ENCODE data around the gene COTL1. TPM values are rescaled to one million over a fixed set of nuclear protein-coding genes. Genes with fewer than 3 reads are reported as not detected.

Gene COTL1
- total and polyA plus RNA-seq, 4 donors, result 12.0 to 59.5 (median 23.0) TPM

- Histone ChIP-seq H3K27ac (ENCODE audit: low read depth in 1 of 2, low read length in 2 of 2) (no peak overlapping the region), H3K4me3 (ENCODE audit: low read depth in 1 of 3, low read length in 3 of 3) (no peak overlapping the region), H3K36me3 (ENCODE audit: control insufficient read depth in 4 of 4, insufficient read depth in 3 of 4, low read depth in 1 of 4, low read length in 3 of 4) (no peaks in the 10 kb centered on the region), H3K4me1 (ENCODE audit: control insufficient read depth in 4 of 4, insufficient read depth in 4 of 4, low read length in 3 of 4) (peaks cover 0 to 16% (median 5%) of the 10 kb centered on the region in 4 donors), H3K27me3 (ENCODE audit: control insufficient read depth in 4 of 4, insufficient read depth in 4 of 4, low read length in 3 of 4) (no peaks in the 10 kb centered on the region), H3K9ac (ENCODE audit: low read depth in 1 of 2, low read length in 2 of 2) (no peak overlapping the region), H3K9me3 (ENCODE audit: control insufficient read depth in 4 of 4, low read length in 3 of 4) (no peaks in the 10 kb centered on the region)
- 83% methylated on average over 3 of the region's 3 CpGs for WGBS
- TF ChIP-seq TAF1 (conservative IDR thresholded peaks at IDR 0.05) (no peak), ATF3 (IDR thresholded peaks at IDR 0.05) (no peak), NR2F2 (IDR thresholded peaks at IDR 0.05) (no peak), HNF4A (conservative IDR thresholded peaks at IDR 0.05) (no peak), ZBTB33 (IDR thresholded peaks at IDR 0.05) (no peak), RXRA (IDR thresholded peaks at IDR 0.05) (no peak), MAX (IDR thresholded peaks at IDR 0.05) (no peak), REST (IDR thresholded peaks at IDR 0.05) (no peak), GABPA (IDR thresholded peaks at IDR 0.05 in 1 of 2, conservative IDR thresholded peaks at IDR 0.05 in 1 of 2) (no peak), SP1 (IDR thresholded peaks at IDR 0.05) (no peak), RAD21 (IDR thresholded peaks at IDR 0.05) (no peak), FOXA2 (IDR thresholded peaks at IDR 0.05) (no peak), CTCF (IDR thresholded peaks at IDR 0.05; ENCODE audit: low read depth, low read length, missing input control) (no peak)
- no peak for DNase-seq (ENCODE audit: low spot score)
Observed at GRCh38 chr16:84614623-84614967, 3.3 kb downstream of the COTL1 start.

- Histone ChIP-seq H3K36me3 (ENCODE audit: control insufficient read depth in 4 of 4, insufficient read depth in 3 of 4, low read depth in 1 of 4, low read length in 3 of 4) (no peaks in the 10 kb centered on the region), H3K4me1 (ENCODE audit: control insufficient read depth in 4 of 4, insufficient read depth in 4 of 4, low read length in 3 of 4) (peaks cover 0 to 16% (median 5%) of the 10 kb centered on the region in 4 donors), H3K9me3 (ENCODE audit: control insufficient read depth in 4 of 4, low read length in 3 of 4) (no peaks in the 10 kb centered on the region), H3K9ac (ENCODE audit: low read depth in 1 of 2, low read length in 2 of 2) (no peak overlapping the region), H3K4me3 (ENCODE audit: low read depth in 1 of 3, low read length in 3 of 3) (no peak overlapping the region), H3K27me3 (ENCODE audit: control insufficient read depth in 4 of 4, insufficient read depth in 4 of 4, low read length in 3 of 4) (no peaks in the 10 kb centered on the region), H3K27ac (ENCODE audit: low read depth in 1 of 2, low read length in 2 of 2) (no peak overlapping the region)
- WGBS, result 78% methylated on average over 12 of the region's 12 CpGs
- DNase-seq (ENCODE audit: low spot score), result no peak
- TF ChIP-seq GABPA (IDR thresholded peaks at IDR 0.05 in 1 of 2, conservative IDR thresholded peaks at IDR 0.05 in 1 of 2), result no peak
- no peak for TF ChIP-seq JUND (IDR thresholded peaks at IDR 0.05)
- TF ChIP-seq RXRA (IDR thresholded peaks at IDR 0.05), result no peak
- TF ChIP-seq NR2F2 (IDR thresholded peaks at IDR 0.05), result no peak
- TF ChIP-seq TAF1 (conservative IDR thresholded peaks at IDR 0.05), result no peak
- no peak for TF ChIP-seq SP1 (IDR thresholded peaks at IDR 0.05)
- TF ChIP-seq HNF4G (IDR thresholded peaks at IDR 0.05), result no peak
- TF ChIP-seq REST (IDR thresholded peaks at IDR 0.05), result no peak
- no peak for TF ChIP-seq FOXA1 (IDR thresholded peaks at IDR 0.05)
- no peak for TF ChIP-seq ZBTB33 (IDR thresholded peaks at IDR 0.05)
Observed at GRCh38 chr16:84614073-84614459, 3.8 kb downstream of the COTL1 start.

Measured in liver (tissue), 9 donors.